SW480 (cell line): ENCODE measurements around the gene CCDC87.
"Not testable (repeated sequence)": the region's sequence is repeated elsewhere in the genome, so short reads cannot be mapped to it uniquely, and the experiment has no call there.

ENCODE experiments used
- DNase-seq: peaks from one replicate; pipeline ENCODE4 v3.0.0-alpha.2; 2016; ENCODE audit warnings: low spot score

CCDC87 gene

GRCh38 chr11:66592457-66593302 is at the start of gene CCDC87, which contains the start of gene CCS:
TSS of gene CCDC87 (minus strand) at chr11:66593063. CDS start at chr11:66593015, 48 bp downstream.
TSS of gene CCS (plus strand) at chr11:66593185. CDS start at chr11:66593262, 77 bp downstream.
- DNase-seq = peak; percentile 93

GRCh38 chr11:66641834-66642233 is 49.0 kb upstream of the CCDC87 start:
- no peak for DNase-seq

- DNase-seq = not testable (repeated sequence)
Measured at GRCh38 chr11:66639814-66640340, 47.0 kb upstream of the CCDC87 start.

- peak; percentile 33 for DNase-seq
Measured at GRCh38 chr11:66639066-66639813, 46.4 kb upstream of the CCDC87 start.

- DNase-seq = peak; percentile 100
Measured at GRCh38 chr11:66638177-66639065, 45.6 kb upstream of the CCDC87 start, which contains the start of gene RBM4. TSS of gene RBM4 (plus strand) at chr11:66638703. CDS start at chr11:66639712, 1,009 bp downstream.

GRCh38 chr11:66637557-66638176 is 44.8 kb upstream of the CCDC87 start:
- peak; percentile 25 for DNase-seq

GRCh38 chr11:66636411-66636810 is 43.5 kb upstream of the CCDC87 start:
- no peak for DNase-seq

- no peak for DNase-seq
Measured at GRCh38 chr11:66632952-66633351, 40.1 kb upstream of the CCDC87 start.

- no peak for DNase-seq
Measured at GRCh38 chr11:66631883-66632282, 39.0 kb upstream of the CCDC87 start.

GRCh38 chr11:66629356-66629755 is 36.5 kb upstream of the CCDC87 start:
- no peak for DNase-seq

GRCh38 chr11:66628061-66628603 is 35.3 kb upstream of the CCDC87 start:
- no peak for DNase-seq

GRCh38 chr11:66626926-66627325 is 34.1 kb upstream of the CCDC87 start:
- no peak for DNase-seq

GRCh38 chr11:66626382-66626781 is 33.5 kb upstream of the CCDC87 start:
- DNase-seq = no peak

- no peak for DNase-seq
Measured at GRCh38 chr11:66625752-66626149, 32.9 kb upstream of the CCDC87 start.

GRCh38 chr11:66625041-66625751 is 32.3 kb upstream of the CCDC87 start:
- no peak for DNase-seq

GRCh38 chr11:66624450-66624849 is 31.6 kb upstream of the CCDC87 start:
- no peak for DNase-seq

GRCh38 chr11:66619080-66619554 is 26.3 kb upstream of the CCDC87 start:
- peak; percentile 13 for DNase-seq

- no peak for DNase-seq
Measured at GRCh38 chr11:66617155-66617834, 24.4 kb upstream of the CCDC87 start.

GRCh38 chr11:66616379-66617154 is 23.7 kb upstream of the CCDC87 start, which contains the start of gene RBM14:
TSS of gene RBM14 (plus strand) at chr11:66616630. CDS start at chr11:66616721, 91 bp downstream.
- DNase-seq = peak; percentile 99
